ENCODE measurements around the gene TRRAP. TPM values are rescaled to one million over a fixed set of nuclear protein-coding genes. Genes with fewer than 3 reads are reported as not detected.
A peak's percentile ranks its signal among the peaks of the same experiment; 100 is the strongest.

Gene TRRAP
- total RNA-seq, 4 donors from 2014 or later: 19.7 to 62.3 (median 31.1) TPM

DNA sequence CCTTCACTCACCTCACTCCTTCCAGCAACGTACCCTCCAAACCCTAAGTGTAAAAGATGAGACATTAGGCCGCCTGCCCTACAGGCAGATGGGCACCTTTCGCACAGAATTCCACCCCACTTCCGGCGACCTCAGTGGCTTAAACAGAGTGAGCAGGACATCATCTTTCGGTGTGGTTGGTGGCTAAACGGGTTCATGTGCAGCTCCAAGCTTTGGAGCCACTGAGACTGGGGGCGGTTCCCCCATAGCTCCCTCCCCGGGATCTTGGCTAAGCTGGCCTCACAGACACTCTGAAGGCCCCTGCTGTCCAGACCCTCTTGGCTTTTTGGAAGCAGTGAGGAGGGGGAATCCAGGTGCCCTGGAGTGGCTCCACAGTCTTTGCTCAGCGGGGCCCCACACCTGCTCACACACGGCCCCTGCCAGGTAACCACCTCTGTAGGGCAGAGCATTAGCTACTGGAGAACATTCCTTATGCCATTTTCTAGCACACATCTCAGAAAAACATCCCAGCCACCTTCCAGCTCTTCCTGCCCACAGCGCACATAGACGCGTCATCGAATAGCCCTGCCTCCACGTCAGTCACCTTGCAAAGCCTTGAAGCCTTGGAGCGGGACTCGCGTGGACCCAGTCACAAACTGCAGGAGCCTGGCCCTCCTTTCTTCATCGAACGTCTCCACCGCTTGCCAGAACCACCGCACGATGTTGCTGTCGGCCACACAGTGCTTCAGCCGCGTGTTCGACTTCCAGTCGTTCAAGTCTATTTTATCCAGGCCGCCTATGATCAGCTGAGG lies 156.8 kb downstream of the TRRAP start:
- no peak for DNase-seq
- H3K4me1 ChIP-seq: no peaks in the 10 kb centered on the region
- H3K9me3 ChIP-seq: no peaks in the 10 kb centered on the region
- TF ChIP-seq POLR2A (IDR thresholded peaks at IDR 0.05): no peak
- TF ChIP-seq, protein P1, sequence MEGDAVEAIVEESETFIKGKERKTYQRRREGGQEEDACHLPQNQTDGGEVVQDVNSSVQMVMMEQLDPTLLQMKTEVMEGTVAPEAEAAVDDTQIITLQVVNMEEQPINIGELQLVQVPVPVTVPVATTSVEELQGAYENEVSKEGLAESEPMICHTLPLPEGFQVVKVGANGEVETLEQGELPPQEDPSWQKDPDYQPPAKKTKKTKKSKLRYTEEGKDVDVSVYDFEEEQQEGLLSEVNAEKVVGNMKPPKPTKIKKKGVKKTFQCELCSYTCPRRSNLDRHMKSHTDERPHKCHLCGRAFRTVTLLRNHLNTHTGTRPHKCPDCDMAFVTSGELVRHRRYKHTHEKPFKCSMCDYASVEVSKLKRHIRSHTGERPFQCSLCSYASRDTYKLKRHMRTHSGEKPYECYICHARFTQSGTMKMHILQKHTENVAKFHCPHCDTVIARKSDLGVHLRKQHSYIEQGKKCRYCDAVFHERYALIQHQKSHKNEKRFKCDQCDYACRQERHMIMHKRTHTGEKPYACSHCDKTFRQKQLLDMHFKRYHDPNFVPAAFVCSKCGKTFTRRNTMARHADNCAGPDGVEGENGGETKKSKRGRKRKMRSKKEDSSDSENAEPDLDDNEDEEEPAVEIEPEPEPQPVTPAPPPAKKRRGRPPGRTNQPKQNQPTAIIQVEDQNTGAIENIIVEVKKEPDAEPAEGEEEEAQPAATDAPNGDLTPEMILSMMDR (IDR thresholded peaks at IDR 0.05): no peak
- no peak overlapping the region for H3K4me3 ChIP-seq
- intact Hi-C loops (cut with DNase I; ENCODE audit: low total_unique reads): loop anchor here (10.0 kb wide), 1 partner anchor 280 kb away; no protein-coding TSS in a partner anchor
- no peaks in the 10 kb centered on the region for H3K36me3 ChIP-seq
- H3K27ac ChIP-seq: peak overlapping the region in 1 of 2 donors; percentile 10
- no peaks in the 10 kb centered on the region for H3K27me3 ChIP-seq

DNA sequence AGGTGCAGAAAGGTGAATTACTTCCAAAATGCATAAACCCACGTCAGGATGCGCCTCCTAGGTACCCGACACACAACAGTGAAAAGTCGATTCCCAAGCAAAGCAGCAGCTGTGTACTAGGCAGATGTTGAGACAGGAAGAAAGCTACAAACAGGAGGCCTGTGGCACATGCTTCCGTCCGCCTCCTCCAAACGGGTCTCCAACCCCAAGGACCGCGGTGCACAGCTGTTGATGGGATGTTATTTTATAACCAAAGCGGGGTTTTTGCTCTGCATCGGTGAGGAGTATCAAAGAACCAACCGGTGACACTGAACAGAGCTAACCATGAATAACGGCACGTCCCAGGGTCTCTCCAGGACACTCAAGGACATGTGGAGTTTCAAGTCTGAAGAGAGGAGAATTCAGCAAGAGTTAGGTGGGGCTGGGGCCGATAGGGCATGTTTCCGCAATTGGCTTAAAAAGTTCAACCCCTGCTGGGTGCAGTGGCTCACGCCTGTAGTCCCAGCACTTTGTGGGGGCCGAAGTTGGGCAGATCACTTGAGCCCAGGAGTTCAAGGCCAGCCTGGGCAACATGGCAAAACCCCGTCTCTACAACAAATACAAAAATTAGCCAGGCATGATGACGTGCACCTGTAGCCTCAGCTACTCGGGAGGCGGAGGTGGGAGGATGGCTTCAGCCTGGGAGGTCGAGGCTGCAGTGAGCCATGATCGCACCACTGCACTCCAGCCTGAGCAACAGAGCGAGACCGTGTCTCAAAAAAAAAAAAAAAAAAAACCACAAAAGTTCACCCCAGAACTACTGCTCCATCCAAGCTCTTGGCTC lies 157.6 kb downstream of the TRRAP start:
- intact Hi-C loops (cut with DNase I; ENCODE audit: low total_unique reads): loop anchor here (10.0 kb wide), 1 partner anchor 279 kb away; no protein-coding TSS in a partner anchor
- DNase-seq: no peak
- Histone ChIP-seq H3K4me3 (no peak overlapping the region), H3K27ac (no peak overlapping the region), H3K9me3 (no peaks in the 10 kb centered on the region), H3K4me1 (peaks cover 0 to 5% of the 10 kb centered on the region in 2 donors), H3K27me3 (no peaks in the 10 kb centered on the region), H3K36me3 (no peaks in the 10 kb centered on the region)
- TF ChIP-seq, protein P1 (IDR thresholded peaks at IDR 0.05): no peak
- TF ChIP-seq POLR2A (IDR thresholded peaks at IDR 0.05): no peak

DNA sequence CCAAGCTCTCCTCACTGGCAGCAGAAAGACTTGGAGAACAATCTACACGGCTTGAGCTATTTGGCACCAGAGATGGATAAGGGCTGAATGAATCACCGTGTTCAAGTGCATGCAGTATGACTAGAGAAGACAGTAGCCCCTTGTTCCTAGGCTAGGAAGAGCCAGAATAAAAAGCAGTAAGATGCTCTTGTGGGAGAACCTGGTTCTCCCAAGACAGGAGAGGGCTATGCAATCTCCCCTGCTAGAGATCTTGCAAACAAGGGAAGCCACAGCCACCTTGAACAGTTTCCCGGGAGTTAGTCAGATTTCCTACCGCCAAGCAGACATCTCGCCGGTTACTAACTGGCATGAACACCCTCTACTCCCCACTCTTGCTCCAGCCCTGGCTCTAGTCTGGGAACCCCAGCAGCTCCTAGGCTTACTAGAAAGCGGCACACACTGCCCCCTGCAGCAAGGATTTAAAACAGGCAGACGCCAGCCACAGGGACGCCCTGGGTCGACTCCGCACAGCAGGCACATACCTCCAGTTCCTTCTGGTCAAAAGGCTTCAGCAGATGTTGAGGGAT lies 158.3 kb downstream of the TRRAP start:
- TF ChIP-seq, protein P1 (IDR thresholded peaks at IDR 0.05): peak in 1 of 4 experiments; percentile 25
- no peak for TF ChIP-seq POLR2A (IDR thresholded peaks at IDR 0.05)
- peak in 1 of 2 donors; percentile 33 for DNase-seq
- peaks cover 0 to 7% of the 10 kb centered on the region in 2 donors for H3K4me1 ChIP-seq
- no peaks in the 10 kb centered on the region for H3K27me3 ChIP-seq
- H3K27ac ChIP-seq: no peak overlapping the region
- intact Hi-C loops (cut with DNase I; ENCODE audit: low total_unique reads): loop anchor here (10.0 kb wide), 1 partner anchor 278 kb away; no protein-coding TSS in a partner anchor
- no peaks in the 10 kb centered on the region for H3K9me3 ChIP-seq
- H3K4me3 ChIP-seq: no peak overlapping the region
- no peaks in the 10 kb centered on the region for H3K36me3 ChIP-seq

DNA sequence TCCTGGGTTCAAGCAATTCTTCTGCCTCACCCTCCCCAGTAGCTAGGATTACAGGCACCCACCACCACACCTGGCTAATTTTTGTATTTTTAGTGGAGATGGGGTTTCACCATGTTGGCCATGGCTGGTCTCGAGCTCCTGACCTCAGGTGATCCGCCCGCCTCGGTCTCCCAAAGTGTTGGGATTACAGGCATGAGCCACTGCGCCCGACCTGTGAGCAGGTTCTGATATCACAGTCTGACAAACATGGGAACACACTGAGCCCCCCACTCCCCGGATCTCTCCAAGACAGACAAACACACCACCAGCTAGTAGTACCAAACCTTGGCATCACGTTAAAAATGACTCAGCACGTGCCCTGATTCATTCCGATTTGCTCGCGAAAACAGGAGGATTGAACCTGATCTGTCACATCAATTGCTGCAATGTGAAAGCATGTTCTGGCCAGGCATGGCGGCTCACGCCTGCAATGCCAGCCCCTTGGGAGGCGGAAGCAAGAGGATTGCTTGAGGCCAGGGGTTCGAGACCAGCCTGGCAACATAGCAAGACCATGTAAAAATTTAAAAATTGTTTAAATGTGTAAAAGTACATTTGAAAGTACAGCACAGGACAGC lies 159.1 kb downstream of the TRRAP start:
- Histone ChIP-seq H3K9me3 (no peaks in the 10 kb centered on the region), H3K27ac (no peak overlapping the region), H3K4me1 (peaks cover 0 to 7% of the 10 kb centered on the region in 2 donors), H3K36me3 (no peaks in the 10 kb centered on the region), H3K4me3 (no peak overlapping the region), H3K27me3 (no peaks in the 10 kb centered on the region)
- TF ChIP-seq POLR2A (IDR thresholded peaks at IDR 0.05): no peak
- intact Hi-C loops (cut with DNase I; ENCODE audit: low total_unique reads): loop anchor here (10.0 kb wide), 1 partner anchor 277 kb away; no protein-coding TSS in a partner anchor
- no peak for DNase-seq
